HG02981 (cell line): Measurements from ENCODE around the gene CHMP2A.
"Not testable (repeated sequence)": the region's sequence is repeated elsewhere in the genome, so short reads cannot be mapped to it uniquely, and the experiment has no call there.

Source experiments
- ATAC-seq: cut with Tn5 transposase; IDR thresholded peaks from one replicate; pipeline ENCODE4 v1.9.1; 2021; ENCODE audit warnings: mild to moderate bottlenecking, moderate library complexity; ENCODE audit not compliant: unreplicated experiment

CHMP2A gene

DNA sequence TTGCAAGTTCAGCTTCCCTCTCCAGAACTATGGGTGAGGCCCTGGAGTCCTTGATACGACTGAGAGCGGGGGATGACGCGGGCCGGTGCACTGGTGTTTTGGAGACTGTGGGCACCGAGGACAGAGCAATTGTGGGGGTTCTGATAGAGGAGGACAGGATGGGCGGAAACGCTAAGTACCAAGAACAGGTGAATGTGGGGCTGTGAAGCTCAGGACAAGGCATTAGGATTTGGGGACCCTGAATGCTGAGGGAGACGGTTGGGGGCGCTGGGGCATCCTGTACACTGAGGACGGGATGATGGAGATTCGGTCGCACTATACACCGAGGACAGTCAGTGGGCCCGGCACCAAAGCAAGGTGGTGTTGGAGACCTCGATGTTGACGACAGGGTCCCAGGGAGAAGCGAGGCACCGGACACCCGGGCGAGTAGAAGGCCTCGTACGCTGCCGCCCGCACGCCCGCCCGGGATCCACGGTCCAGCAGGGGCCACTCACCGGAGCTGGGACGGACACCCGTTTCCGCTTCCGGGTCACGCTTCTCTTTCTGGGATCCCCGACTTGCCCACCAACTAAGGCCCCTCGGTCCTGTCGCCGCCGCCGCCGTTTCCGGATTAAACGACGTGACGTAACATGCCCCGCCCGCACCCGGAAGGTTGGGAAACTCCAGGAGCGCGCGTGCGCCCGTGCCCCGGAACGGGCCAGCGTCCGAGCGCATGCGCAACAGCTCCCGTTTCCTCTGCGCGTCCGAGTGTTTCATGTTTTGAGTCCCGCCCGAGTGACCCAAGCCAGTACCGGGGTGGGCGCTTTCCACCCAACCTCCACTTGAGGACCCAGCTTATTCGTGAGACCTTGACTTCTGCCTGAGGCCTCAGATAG is at the start of gene CHMP2A:
Gene CHMP2A, minus strand, starts transcription at position 612 of the 875 bp plus-strand sequence. CDS start 893 bp downstream, outside the sequence.
- peak; percentile 37 for ATAC-seq

DNA sequence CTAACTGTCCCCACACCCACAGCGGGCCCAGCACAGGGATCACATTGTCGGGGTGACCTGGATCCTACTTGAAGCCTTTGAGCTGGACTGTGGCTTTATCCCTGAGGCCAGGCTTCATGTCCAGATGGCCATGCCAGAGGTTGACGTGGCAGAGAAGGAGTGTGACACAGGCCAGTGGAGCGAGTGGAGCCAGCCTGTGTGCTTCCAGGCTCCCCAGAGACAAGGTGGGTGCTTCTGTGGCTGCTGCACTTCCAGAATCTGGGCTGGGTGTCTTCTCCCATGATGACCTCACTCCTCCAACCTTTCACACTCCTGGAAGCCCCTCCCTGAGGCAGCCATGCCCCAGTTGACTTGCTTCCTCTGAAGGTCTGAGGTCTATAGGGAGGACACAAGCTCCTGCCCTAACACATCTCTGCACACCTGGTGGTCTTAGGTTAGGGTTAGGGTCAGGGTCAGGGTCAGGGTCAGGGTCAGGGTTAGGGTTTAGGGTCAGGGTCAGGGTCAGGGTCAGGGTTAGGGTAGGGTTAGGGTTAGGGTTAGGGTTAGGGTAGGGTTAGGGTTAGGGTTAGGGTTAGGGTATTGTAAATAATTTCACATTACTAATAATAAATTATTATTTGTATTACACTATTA is 31.3 kb upstream of the CHMP2A start:
- no peak for ATAC-seq

DNA sequence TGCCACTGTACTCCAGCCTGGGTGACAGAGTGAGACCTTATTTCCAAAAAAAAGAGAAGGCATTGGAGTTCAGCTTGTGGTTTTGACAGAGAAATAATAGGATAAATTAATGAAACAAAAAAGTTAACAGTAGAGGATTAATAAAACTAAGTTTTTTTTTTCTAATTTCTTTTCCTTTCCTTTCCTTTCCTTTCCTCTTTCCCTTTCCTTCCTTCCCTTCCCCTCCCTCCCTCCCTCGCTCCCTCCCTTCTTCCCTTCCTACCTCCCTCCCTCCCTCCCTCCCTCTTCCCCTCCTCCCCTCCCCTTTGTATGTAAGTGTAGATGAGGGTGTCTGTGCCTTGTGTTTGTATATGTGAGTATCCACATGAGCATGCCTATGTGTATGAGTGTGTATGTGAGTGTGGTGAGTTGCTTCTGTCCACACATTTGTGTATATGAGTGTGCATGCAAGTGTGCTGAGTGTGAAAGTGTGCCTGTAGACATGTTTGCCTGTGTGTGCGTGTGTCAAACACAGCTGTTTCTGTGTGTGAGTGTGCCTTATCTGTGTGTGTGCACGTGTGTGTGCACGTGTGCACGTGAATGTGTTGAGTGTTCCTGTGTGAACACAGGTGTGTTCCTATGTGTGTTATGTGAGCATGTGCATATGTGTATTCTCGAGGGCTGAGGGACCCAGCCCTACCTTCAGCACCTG is 30.7 kb upstream of the CHMP2A start:
- ATAC-seq, result no peak

DNA sequence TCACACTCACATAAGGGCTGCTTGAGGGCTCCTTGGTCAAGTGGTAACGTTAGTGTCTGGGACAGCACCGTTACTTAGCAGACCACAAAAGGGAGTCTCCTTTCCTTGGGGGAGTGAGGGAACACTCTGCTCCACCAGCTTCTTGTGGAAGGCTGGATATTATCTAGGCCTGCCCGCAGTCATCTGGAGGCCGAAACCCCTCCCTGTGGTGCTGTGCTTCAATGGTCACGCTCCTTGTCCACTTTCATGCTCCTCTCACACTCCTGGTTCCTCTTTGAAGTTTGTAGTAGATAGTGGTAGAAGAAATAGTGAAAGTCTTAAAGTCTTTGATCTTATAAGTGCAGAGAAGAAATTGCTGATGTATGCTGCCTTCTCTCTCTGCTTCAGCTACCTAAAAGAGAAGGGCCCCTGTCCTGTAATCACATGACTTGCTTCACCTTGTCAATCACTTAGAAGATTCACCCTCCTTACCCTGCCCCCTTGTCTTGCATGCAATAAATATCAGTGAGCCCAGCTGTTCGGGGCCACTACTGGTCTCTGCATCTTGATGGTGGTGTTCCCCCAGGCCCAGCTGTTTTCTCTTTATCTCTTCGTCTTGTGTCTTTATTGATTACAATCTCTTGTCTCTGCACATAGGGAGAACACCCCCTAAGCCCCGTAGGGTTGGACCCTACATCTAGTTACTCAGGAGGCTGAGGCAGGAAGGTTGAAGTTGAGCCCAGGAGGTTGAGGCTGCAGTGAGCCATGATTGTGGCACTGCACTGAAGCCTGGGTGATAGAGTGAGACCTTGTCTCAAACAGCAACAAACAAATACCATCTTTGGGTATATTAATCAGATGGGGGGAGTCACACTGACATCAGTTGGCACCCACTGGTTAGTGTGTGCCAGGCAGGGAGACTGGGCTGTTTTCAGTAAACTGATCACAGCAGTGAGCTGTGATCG is 29.9 kb upstream of the CHMP2A start:
- ATAC-seq, result no peak

DNA sequence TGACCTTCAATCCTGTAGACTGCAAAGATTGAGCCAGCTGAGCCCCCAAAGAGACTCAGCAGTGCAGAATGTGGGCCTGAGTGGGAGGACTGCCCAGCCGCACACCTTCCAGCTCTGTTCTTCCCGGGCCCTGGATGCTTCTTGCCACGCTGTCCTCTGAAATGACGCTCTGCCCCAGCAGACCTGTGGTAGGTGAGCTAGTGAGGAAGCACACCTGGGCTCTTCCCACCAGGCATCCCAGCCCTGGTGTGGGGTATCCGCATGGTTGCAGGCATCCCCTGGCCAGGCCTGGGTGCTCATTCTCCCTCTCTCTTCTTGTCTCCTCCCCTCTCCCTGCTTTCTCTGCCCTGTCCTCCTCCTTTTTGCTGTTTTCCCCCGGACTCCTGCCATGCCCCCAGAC is 28.1 kb upstream of the CHMP2A start:
- ATAC-seq, result no peak

DNA sequence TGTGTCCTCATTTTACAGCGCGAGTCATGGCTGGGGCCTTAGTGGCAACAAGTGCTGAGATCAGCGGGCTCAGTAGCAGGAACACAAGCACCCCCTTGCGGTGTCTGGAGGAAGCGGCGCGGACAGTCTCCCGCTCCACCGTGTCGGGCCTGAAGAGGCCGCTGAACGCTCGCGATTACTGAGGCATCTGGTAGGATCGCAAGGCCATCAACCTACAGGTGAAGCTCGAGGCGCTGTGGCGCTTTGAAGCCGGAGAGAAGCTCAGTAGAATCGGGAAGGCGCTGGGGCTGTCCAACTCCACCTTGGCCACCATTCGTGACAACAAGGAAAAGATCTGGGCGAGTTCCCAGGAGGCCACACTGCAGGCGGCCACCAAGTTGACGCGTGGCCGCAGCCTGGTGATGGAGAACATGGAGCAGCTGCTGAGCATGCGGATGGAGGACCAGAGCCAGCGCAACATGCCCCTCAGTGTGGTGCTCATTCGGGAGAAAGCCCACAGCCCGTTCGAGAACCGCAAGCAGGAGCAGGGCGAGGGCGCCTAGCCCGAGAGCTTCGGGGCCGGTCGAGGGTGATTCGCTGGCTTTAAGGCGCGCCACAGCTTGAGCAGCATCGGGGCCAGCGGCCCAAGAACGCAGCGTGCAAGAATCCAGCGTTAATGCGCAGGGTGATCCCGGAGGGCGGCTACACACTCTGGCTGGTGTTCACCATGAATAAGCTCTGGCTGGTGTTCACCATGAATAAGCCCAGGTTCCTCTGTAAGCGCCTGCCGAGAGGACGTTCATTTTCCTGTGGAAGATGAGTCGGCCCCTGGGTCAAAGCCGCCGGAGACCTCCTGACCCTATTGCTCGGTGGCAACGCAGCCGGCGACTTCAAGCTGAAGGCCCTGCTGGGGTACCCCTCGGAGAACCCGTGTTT is 26.6 kb upstream of the CHMP2A start:
- peak; percentile 70 for ATAC-seq

DNA sequence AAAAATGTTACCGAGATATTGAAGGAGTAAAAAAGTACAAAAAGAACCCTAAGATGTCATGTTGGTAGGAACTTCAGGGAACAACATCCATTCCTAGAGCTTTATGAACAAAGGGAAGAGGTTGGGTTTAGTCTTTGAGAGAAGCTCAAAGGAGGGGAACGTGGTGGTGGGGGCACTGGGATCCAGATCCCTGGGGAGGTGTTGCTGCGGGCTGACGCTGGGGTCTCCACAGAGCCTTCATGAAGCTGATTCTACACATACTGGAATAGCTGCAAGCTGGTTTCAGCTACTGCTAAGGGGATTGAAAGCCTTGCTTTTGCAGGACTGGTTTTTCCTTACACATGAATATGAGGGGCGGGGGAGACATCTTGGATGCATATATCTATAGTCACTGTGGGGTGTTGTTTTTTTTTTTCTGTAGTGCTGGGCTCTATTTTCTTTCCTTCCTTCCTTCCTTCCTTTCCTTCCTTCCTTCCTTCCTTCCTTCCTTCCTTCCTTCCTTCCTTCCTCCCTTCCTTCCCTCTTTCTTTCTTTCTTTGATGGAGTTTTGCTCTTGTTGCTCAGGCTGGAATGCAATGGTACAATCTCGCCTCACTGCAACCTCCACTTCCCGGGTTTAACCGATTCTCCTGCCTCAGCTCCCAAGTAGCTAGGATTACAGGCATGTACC is 24.7 kb upstream of the CHMP2A start:
- no peak for ATAC-seq

DNA sequence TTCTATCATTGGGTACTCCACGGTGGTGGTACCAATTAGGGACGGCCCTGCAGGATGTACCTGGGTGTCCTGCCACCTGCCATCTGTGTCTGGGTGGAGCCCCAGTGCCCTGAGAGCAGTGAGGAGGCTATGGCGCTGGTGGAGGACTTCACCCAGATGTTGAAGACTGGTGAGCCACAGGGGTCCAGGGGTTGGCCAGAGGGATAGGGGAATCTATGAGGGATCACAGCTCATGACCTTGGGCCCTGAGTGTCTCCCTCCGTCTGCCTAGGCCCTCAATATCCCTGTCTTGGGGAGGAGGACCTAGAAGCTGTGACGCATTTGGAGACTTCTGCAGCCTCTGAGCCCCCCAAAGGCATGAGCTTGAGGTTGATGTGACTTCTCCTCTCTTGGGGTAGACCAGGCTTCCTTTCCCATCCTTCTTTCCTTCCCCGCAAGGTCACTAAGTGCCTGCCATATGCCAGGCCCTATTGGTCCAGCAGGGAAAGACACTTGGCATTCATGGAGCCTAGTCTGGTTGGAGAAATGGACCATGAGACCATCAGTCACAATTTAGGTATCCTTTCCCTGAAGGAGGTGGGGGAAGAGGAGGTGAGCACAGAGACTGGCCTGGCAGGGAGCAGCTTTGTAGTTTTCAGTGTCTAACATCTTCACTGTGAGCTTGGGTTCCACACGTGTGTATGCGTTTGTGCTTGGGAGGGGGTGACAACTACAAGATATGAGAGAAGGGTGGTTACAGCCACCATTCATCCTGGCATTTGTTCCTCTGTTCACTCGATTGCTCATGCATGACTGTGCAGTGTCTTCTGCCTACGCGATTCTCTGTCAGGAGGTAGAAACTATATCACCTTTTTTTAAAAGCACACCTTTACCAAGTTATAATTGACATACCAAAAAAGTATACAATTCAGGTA is 23.4 kb upstream of the CHMP2A start:
- no peak for ATAC-seq

DNA sequence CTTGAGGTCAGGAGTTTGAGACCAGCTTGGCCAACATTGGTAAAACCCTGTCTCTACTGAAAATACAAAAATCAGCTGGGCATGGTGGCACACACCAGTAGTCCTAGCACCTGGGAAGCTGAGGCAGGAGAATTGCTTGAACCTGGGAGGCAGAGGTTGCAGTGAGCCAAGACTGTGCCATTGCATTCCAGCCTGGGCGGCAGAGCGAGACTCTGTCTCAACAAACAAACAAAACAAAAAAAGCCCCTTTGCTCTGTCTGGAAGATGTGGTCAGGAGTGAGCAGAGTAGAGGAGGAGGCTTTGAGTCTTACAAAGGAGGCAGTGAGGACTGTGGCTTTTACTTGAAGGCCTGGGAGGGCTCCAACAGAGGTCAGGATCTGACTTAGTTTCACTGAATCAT is 22.7 kb upstream of the CHMP2A start:
- not testable (repeated sequence) for ATAC-seq

DNA sequence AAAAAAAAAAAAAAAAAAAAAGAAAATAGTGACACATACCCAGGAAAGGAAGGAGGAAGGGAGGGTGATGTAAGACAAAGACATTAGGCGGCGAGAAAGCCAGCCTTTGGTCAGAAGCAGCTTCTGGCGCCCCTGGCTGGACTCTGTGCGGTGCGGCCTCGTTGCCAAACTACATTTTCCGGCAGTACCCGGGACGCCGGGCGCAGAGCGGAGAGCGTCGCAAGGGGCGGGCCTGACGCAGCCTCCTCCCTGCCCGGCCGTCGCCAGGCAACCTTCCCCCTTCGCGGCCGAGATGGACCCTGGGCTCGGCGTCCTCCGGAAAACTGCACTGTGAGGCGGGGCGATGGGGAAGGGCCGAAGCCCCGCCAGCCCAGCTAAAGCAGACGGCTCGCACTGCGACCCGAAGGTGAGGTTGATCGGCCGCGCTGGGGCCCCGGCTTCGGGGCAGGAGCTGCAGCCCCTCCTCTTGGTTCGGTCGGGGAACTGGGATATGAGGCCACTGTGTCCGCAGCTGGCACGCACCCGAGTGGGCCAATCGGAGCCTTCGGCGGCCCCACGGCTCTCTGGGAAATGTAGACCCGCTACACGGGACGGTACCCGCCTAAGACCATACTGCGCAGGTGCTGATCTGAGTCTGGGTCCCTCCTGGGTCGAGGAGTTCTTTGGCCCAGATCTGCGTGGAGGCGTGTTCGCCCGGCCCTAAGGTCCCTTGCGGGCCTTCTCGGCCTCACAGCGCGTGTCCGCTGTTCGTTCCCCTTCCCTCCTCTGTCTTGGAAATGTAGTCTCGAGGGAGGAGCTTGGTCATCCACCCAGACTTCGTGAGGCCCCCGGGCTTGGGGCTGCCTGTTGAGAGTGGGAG is 20.5 kb upstream of the CHMP2A start:
- ATAC-seq, result peak; percentile 37

DNA sequence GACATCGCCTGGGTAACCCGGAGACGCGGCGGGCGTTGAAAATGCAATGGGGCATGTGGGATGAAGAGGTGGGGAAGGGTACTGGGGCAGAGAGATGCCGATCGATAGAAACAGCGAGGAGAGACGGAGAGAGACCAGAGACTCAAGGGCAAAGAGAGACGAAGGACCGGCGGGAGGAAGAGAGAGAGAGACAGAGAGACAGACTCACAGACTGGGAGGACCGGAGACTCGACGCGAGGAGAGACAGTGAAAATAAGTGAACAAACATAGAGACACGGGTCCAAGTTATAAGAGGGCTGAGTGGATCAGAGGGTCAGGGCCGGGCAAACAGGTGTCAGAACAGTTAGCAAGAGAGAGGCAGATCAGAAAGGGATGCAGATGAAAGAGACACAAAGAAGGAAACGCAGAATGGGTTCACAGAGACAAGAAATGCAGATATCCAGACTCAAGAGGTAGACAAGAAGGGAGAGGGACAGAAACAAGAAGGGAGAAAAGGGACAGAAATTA is 18.8 kb upstream of the CHMP2A start:
- no peak for ATAC-seq

DNA sequence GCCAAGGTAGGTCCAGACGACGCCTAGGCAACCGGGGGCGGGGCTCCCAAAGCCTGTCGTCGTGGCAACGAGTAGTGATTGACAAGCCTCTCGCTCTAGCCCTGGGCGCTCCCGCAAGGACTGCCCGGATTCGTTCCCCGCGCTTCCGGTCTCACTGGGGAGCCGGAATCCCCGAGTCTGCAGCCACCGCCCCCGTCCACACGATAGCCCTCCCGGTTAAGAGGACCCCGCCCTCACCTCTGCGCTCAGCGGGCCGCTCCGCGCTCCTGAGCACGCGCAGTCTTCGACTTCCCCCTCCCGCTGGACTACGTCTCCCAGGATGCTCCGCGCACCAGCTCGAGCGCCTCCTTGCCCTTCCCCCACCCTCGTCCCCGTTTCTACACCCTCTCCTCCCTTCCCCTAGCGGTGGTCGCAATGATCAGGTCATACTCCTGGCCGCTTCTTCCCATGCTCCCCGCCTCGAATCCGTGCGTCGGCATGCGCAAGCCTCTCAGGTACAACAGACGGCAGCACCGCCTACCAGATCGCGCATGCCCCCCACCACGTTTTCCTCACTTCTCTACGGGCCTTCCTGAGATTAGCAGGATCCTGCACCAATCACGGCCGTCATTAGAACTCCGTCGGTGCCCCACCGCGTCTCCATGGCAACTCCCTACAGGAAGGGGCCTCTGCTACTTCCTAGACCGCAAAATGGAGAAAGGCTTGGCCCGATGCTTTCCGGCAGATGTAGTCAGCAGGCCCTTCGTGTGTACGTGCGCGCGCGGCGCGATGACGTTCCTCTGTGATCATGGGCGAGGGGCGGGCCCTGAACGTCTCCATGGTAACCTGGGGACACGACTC is 18.1 kb upstream of the CHMP2A start, which contains the start of gene MZF1:
Gene MZF1, minus strand, starts transcription at position 518 of the 840 bp plus-strand sequence. CDS start 1,946 bp downstream, outside the sequence.
- ATAC-seq, result peak; percentile 49

DNA sequence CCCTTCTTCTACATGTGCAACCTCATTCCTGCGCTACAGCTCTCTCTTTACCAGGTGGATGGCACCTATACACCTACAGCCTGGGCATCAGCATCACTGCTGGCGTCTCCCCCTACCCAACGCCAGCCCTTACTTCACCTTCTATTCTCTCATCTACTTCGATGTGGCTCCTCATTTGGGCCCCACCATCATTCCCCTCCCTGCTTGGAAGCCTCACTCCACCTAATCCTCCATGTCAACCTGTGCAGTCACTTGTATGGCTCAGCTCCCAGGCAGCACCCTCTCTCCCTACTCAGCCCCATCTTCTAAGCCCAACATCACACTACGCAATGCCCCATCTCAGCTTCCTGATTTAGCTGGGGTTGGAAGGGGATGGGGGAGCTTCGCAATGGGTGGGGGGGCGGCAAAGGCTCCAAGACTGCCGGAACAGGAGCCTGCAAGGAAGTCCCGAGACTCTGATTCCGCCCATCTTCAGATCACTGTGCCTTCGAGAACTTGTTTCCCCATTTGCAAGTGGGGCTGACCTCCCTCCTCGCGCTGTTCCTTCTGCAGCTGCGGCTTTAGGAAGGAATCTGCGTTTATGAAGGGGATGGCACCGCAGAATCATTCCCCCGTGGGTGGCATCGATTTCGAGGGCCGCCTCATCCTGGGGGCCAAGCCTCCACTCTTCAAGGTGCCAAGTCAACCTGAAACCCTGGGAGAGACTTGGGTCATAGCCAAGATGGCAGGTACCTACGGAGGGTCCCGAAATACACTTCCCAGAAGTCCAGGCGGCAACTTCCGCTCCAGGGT is 17.3 kb upstream of the CHMP2A start:
- ATAC-seq, result no peak

DNA sequence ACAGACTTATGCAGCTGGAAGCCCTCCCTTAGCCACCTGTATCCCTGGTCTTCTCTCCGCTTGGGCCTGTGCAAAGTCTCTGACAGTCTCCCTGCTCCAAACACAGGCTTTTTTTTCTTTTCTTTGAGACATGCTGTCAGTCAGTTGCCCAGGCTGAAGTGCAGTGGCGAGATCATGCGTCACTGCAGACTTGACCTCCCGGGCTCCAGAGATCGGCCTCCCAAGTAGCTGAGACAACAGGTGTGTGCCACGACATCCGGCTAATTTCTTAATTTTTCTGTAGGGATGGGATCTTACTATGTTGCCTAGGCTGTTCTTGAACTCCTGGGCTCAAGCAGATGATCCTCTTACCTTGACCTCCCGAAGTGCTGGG is 16.7 kb upstream of the CHMP2A start:
- ATAC-seq, result no peak
